Stimulated activated CD4-positive, alpha-beta T cell treated with anti-CD3 and anti-CD28 coated beads, Interleukin-12 subunit alpha, Interleukin-12 subunit beta, amount 100 ng/mL, for 24 hours (primary cell): Measurements from ENCODE around the gene CAPN5.
"Not testable (repeated sequence)": the region's sequence is repeated elsewhere in the genome, so short reads cannot be mapped to it uniquely, and the experiment has no call there.

Source experiments
- DNase-seq, 2 experiments: peaks; one replicate each; pipeline ENCODE4 v3.0.0-alpha.2; 2020; ENCODE audit warnings: low read depth in 2 of 2

Gene CAPN5

DNA sequence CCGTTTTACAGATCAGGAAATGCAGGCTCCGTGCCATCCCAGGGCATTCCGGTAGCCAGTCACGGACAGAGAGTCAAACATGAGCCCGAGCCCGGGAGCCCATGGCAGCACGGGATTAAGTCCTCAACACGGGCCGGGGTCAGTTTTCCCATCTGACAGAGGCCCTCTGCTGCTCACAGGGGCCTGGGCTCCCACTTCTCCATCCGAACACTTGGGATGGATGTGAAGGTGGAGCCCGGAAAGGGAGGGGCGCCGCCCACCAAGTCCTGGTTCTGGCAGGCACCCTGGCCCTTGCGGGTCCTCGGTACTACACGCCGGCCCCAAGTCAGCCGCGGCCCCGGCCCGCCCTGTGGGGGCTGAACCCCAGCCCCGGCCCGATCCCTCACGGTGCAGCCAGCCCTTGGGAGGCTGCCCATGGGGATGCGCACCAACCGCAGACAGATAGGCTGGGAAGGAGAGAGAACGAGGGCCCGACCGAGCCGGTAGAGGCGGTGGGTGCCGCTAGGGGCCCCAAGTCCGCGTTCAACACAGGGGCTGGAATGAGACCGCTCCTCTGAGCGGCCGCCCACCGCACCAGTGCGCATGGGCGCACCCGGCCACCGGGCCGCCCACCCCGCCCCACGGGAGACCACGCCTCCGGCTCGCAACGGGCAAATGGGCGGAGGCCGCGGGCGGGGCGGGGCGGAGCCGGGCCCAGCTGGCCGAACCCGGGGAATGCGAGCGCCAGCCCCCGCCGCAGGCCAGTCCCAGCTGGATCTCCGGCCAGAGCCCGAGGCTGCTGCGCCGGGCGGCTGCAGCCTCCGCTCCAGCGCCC is at the start of gene CAPN5:
Gene CAPN5 (plus strand): TSS at position 743 of the 814 bp plus-strand sequence. CDS start 17,916 bp downstream, outside the sequence.
- DNase-seq = peak; percentile 75 to 79

DNA sequence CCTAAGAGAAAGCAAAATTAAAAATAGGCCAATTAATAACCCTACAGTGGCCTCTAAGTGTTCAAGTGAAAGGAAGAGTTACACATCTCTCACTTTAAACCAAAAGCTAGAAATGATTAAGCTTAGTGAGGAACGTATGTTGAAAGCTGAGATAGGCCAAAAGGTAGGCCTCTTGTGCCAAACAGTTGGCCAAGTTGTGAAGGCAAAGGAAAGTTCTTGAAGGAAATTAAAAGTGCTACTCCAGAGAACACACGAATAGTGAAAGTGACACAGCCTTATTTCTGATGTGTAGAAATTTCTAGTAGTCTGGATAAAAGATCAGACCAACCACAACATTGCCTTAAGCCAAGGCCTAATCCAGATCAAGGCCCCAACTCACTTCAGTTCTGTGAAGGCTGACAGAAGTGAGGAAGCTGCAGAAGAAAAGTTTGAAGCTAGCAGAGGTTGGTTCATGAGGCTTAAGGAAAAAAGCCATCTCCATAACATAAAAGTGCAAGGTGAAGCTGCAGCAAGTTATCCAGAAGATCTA is 48.3 kb upstream of the CAPN5 start:
- DNase-seq = not testable (repeated sequence)

GRCh38 chr11:77019976-77020595 is 46.7 kb upstream of the CAPN5 start:
- DNase-seq = no peak

DNA sequence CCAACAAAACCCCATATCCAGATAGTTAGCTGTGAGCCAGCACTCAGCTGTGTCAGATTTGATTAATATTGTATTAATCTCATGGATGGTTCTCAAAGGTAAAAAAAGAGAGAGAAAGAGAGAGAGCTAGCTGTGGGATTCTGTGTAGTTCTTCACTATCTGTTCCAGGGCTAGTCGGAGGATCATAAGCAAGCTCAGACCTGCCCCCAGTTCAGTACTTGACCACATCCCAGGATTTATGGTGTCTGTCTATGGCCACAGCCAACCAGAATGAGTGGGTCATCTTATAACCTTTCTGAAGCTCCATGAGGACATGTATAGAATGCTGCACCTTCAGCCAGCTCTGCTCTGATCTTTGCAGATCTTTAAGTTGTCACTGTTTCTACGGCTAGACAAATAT is 46.0 kb upstream of the CAPN5 start:
- DNase-seq = no peak

DNA sequence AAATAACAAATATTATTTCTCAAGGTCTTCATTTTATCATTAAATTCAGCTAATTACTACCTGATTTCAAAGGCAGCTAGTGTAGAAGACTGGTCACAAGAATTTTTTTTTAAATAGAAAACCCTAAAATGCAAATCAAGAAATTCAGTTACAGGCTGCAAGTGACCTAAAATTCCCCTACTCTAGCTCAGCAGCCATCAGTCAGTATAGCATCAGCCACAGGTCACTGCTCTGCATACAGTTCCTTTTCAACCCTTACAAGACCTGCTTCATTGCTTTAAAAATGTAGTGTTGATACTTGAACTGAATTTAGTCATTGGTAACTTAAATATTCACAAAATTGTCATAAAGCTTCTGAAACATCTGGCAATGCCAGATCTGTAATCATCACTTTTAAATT is 42.0 kb upstream of the CAPN5 start:
- DNase-seq = no peak

DNA sequence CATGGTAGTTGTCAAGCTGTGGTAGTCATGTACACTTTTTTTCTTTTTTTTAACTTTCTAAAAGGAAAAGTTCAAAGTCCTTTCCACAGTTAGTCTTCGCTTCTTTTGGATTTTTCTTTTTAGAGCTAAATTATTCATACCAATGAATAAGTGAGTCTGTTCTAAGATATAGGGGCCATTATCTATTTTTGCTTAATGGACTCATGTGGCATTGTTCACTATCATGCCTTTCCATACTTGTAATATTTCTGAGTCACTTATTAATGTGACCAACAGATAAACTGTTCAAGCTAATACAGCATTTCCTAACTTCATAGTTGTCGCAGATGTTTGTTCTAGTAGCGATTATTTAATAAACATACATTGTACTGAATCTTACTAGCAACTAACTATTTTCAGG is 40.5 kb upstream of the CAPN5 start:
- no peak for DNase-seq

GRCh38 chr11:77026743-77027142 is 40.0 kb upstream of the CAPN5 start:
- no peak for DNase-seq

- DNase-seq = no peak
Observed at GRCh38 chr11:77027275-77027674, 39.5 kb upstream of the CAPN5 start.

DNA sequence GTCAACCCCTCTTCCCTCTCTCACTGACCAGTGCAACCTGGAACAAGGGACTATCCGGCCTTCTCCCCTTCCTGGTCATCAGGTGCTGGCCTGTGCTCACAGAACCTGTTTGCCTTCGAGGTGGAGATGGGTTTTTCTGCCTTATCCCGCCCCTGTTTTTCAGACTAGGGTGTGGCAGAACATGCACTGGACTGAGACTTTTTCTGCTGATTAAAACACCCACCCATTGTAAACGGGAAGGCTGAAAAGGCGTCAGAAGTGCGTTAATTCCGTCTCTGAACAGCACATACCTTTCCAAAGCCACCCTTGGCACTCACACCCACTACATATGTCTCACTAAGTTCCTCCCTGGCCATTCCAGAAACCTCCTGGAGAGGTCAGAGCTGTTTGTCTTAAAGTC is 36.9 kb upstream of the CAPN5 start:
- DNase-seq = no peak

- DNase-seq = no peak
Observed at GRCh38 chr11:77030834-77031414, 35.8 kb upstream of the CAPN5 start.

DNA sequence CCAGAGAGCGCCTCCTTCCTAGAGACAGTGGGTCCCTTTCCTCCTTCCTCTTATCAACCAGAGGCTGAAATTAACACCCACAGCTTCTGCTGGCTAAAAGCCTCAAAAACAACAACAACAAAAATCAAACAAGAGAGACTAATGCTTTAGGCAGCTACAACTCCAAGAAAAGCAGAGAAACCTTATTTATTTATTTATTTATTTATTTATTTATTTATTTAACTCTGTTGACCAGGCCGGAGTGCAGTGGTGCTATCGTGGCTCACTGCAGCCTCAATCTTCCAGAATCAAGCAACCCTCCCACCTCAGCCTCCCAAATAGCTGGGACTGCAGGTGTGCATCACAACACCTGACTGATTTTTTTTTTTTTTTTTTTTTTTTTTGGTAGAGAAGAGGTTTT is 35.2 kb upstream of the CAPN5 start:
- no peak for DNase-seq

- no peak for DNase-seq
Observed at GRCh38 chr11:77035039-77035438, 31.7 kb upstream of the CAPN5 start.

- no peak for DNase-seq
Observed at GRCh38 chr11:77035580-77035979, 31.2 kb upstream of the CAPN5 start.

- no peak for DNase-seq
Observed at GRCh38 chr11:77036398-77036797, 30.4 kb upstream of the CAPN5 start.

GRCh38 chr11:77037057-77037456 is 29.7 kb upstream of the CAPN5 start:
- DNase-seq = no peak

DNA sequence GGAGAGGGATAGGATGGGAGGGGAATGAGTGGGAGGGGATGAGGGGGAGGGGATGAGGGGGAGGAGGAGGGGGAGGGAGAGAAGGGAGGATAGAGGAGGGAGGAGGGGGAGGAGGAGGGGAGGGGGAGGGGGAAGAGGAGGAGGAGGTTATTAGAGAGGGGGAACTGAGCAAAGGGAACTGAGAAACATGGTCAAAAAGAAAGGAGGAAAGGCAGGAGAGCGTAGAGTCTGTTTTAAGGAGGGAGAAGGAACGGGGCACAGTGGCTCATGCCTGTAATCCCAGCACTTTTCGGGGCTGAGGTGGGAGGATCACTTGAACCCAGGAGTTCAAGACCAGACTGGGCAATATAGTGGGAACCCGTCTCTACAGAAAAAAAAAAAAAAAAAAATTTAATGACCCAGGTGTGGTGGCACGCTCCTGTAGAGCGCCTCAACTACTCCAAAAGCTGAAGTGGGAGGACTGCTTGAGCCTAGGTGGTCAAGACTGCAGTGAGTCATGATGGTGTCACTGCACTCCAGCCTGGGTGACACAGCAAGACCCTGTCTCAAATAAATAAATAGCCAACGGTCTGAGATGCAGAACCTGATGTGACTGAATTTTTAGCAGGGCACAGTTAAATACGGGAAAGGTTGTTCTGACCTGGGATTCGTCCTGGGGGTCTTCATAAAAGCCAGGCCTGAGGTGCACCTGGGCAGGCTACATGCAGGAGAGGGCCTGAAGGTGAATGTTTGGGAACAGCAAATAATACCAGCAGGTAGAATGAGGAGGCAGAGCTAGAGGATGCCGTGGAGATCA is 28.5 kb upstream of the CAPN5 start:
- DNase-seq = no peak

GRCh38 chr11:77038825-77039326 is 27.9 kb upstream of the CAPN5 start:
- DNase-seq = no peak

- DNase-seq = peak in 1 of 2 experiments; percentile 8
Observed at GRCh38 chr11:77039491-77040400, 27.0 kb upstream of the CAPN5 start.

DNA sequence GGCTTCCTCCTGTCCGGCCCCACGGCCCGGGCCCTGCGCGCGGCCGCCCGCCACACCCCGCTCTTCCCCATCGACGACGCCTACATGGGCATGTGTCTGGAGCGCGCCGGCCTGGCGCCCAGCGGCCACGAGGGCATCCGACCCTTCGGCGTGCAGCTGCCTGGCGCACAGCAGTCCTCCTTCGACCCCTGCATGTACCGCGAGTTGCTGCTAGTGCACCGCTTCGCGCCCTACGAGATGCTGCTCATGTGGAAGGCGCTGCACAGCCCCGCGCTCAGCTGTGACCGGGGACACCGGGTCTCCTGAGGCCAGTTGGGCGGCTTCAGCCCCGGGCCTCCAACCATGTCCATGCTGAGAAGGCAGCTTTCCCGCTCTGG is 26.4 kb upstream of the CAPN5 start:
- no peak for DNase-seq

DNA sequence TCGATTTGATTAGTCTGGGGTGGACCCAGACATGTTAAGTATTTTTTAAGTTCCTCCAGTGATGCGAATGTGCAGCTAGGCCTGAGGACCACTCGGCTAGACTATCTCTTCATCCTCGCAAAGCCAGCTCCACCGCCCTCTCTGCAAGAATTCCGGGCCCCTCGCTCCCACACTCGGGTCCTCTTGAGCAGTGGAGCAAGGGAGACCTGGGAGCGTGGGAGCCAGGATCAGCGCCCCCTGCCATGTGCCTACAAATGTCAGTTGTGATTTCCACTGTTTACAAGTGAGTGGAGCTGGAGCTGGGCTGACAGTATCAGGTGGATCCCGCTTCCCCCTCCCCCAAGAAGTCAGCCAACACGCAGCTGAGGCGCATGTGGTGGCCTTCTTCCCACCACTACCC is 25.9 kb upstream of the CAPN5 start:
- DNase-seq = no peak
